Uterus (tissue), 4 donors: ENCODE data around the gene ZNF106. TPM values are rescaled to one million over a fixed set of nuclear protein-coding genes. Genes with fewer than 3 reads are reported as not detected.
A peak's percentile ranks its signal among the peaks of the same experiment; 100 is the strongest.

Source experiments
- DNase-seq, 2 donors: peaks; one replicate each; pipeline ENCODE4 v3.0.0-alpha.2; 2019 to 2020
- H3K27ac ChIP-seq, 2 donors: fragments of 200-600 bp; sonication (generic); 1 replicate in 1 of 2; 2 replicates in 1 of 2; pipeline ENCODE4 v1.5.1; 2016 to 2018
- H3K27me3 ChIP-seq, 2 donors: fragments of 200-600 bp; sonication (generic); one replicate each; pipeline ENCODE4 v1.5.1; 2018 to 2019; ENCODE audit warnings: control low read depth in 1 of 2
- H3K36me3 ChIP-seq, 2 donors: fragments of 200-600 bp; sonication (generic); one replicate each; pipeline ENCODE4 v1.5.1; 2019; ENCODE audit warnings: control low read depth in 1 of 2
- H3K4me1 ChIP-seq, 2 donors: fragments of 200-600 bp; sonication (generic); one replicate each; pipeline ENCODE4 v1.5.1; 2018 to 2019; ENCODE audit warnings: control low read depth in 1 of 2
- H3K4me3 ChIP-seq, 2 donors: fragments of 200-600 bp; sonication (generic); 1 replicate in 1 of 2; 2 replicates in 1 of 2; pipeline ENCODE4 v1.5.1; 2018 to 2019; ENCODE audit warnings: mild to moderate bottlenecking in 1 of 2
- H3K9me3 ChIP-seq, 2 donors: fragments of 200-600 bp; sonication (generic); one replicate each; pipeline ENCODE4 v1.5.1; 2019; ENCODE audit warnings: control low read depth in 1 of 2
- CTCF ChIP-seq, 4 experiments: fragments of 200-600 bp in 2 of 4; fragments of 450-650 bp in 2 of 4; sonication (generic) in 2 of 4; IDR thresholded peaks; one replicate each; pipeline ENCODE4 v1.5.1; 2016 to 2019; ENCODE audit warnings: antibody characterized with exemption in 4 of 4, mild to moderate bottlenecking in 2 of 4, moderate library complexity in 1 of 4
- POLR2A ChIP-seq, 2 donors: fragments of 450-650 bp; IDR thresholded peaks; one replicate each; pipeline ENCODE4 v1.6.1; 2016; ENCODE audit warnings: antibody characterized with exemption in 2 of 2, mild to moderate bottlenecking in 1 of 2, moderate library complexity in 1 of 2
- intact Hi-C: fragments of 100-400 bp; cut with DNase I; formaldehyde crosslinking; loops from one replicate; pipeline ENCODE4 v1.15.1; 2023; ENCODE audit warnings: low total_unique reads
- total RNA-seq, 4 donors: library from RNA; depleted of rRNA in 3 of 4; stranded (reverse); fragments of >200 nt in 3 of 4; gene quantifications; one replicate each; pipeline versions ENCODE4 v1.1.0 to v1.2.4, GENCODE V29; 2014 to 2023
- donor health status: DM: yes; HTN: yes; CAD: no.

ZNF106 gene
- total RNA-seq, result 10 to 100 TPM; 56.6 to 95.0 (median 72.0) TPM

GRCh38 chr15:42490671-42491538 is at the start of gene ZNF106:
ZNF106 (minus strand) TSS chr15:42491141; CDS start chr15:42472289, 18,852 bp downstream.
- peak within 1 kb of the TSS; percentile 78 to 96 for H3K4me3 ChIP-seq

GRCh38 chr15:42533246-42533645 is 42.3 kb upstream of the ZNF106 start:
- Histone ChIP-seq H3K36me3 (peaks cover 0 to 2% of the 10 kb centered on the region in 2 donors), H3K27me3 (no peaks in the 10 kb centered on the region), H3K9me3 (no peaks in the 10 kb centered on the region), H3K4me1 (no peaks in the 10 kb centered on the region), H3K4me3 (no peak overlapping the region), H3K27ac (no peak overlapping the region)
- no peak for TF ChIP-seq POLR2A (IDR thresholded peaks at IDR 0.05)
- no peak for TF ChIP-seq CTCF (IDR thresholded peaks at IDR 0.05)
- intact Hi-C loops, result no loop called here
- DNase-seq, result no peak

More at GRCh38 chr15:42490671-42491538, at the start of gene ZNF106:
- peak; percentile 88 to 91 for DNase-seq
- Histone ChIP-seq H3K36me3 (no peaks in the 10 kb centered on the region), H3K4me1 (peaks cover 0 to 5% of the 10 kb centered on the region in 2 donors), H3K27ac (peak within 1 kb of the TSS; percentile 92 to 99), H3K27me3 (no peaks in the 10 kb centered on the region), H3K9me3 (no peaks in the 10 kb centered on the region)
- intact Hi-C loops, result no loop called here
- peak; percentile 91 to 92 for TF ChIP-seq POLR2A (IDR thresholded peaks at IDR 0.05)
- TF ChIP-seq CTCF (IDR thresholded peaks at IDR 0.05), result peak in 2 of 4 experiments; percentile 5 to 15

GRCh38 chr15:42528970-42529369 is 38.0 kb upstream of the ZNF106 start:
- H3K27me3 ChIP-seq, result no peaks in the 10 kb centered on the region
- no peaks in the 10 kb centered on the region for H3K4me1 ChIP-seq
- intact Hi-C loops, result no loop called here
- no peaks in the 10 kb centered on the region for H3K9me3 ChIP-seq
- H3K4me3 ChIP-seq, result no peak overlapping the region
- H3K27ac ChIP-seq, result no peak overlapping the region
- H3K36me3 ChIP-seq, result peaks cover 0 to 2% of the 10 kb centered on the region in 2 donors
- TF ChIP-seq CTCF (IDR thresholded peaks at IDR 0.05) (no peak), POLR2A (IDR thresholded peaks at IDR 0.05) (no peak)
- no peak for DNase-seq

GRCh38 chr15:42523331-42523730 is 32.4 kb upstream of the ZNF106 start:
- no peak overlapping the region for H3K4me3 ChIP-seq
- H3K4me1 ChIP-seq, result no peaks in the 10 kb centered on the region
- H3K27me3 ChIP-seq, result no peaks in the 10 kb centered on the region
- TF ChIP-seq CTCF (IDR thresholded peaks at IDR 0.05) (no peak), POLR2A (IDR thresholded peaks at IDR 0.05) (no peak)
- no peak overlapping the region for H3K27ac ChIP-seq
- intact Hi-C loops, result no loop called here
- H3K36me3 ChIP-seq, result no peaks in the 10 kb centered on the region
- no peaks in the 10 kb centered on the region for H3K9me3 ChIP-seq
- no peak for DNase-seq

- H3K27me3 ChIP-seq, result no peaks in the 10 kb centered on the region
- intact Hi-C loops, result no loop called here
- peak overlapping the region in 1 of 2 donors; percentile 16 for H3K4me3 ChIP-seq
- DNase-seq, result no peak
- TF ChIP-seq CTCF (IDR thresholded peaks at IDR 0.05) (no peak), POLR2A (IDR thresholded peaks at IDR 0.05) (no peak)
- no peaks in the 10 kb centered on the region for H3K9me3 ChIP-seq
- peak overlapping the region; percentile 82 to 92 for H3K27ac ChIP-seq
- no peaks in the 10 kb centered on the region for H3K36me3 ChIP-seq
- peaks cover 0 to 13% of the 10 kb centered on the region in 2 donors for H3K4me1 ChIP-seq
Observed at GRCh38 chr15:42511007-42511391, 20.1 kb upstream of the ZNF106 start.
